HG02678 (cell line): ENCODE results near the gene FDXR.

Experiments
- ATAC-seq: cut with Tn5 transposase; IDR thresholded peaks from one replicate; pipeline ENCODE4 v1.9.1; 2021; ENCODE audit warnings: mild to moderate bottlenecking, moderate library complexity; ENCODE audit not compliant: unreplicated experiment

The FDXR gene

DNA sequence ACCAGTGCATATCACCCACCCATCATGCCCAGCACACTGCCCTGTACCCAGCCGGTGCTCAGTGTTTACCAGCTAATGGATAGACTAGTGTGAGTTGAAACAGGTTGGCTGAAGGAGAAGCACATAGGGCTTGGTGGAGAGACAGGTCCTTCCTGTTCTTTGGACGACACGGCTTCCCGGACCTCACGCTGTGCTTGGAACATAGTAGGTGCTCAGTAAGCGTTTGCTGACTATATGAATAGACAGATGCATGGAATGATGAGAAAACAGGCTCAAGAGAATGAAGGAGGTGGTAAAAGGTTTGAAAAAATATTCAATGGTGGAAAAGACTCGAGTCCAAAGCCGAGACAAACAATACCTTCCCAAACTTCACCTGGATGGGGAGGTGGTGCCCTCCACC lies 27.4 kb upstream of the FDXR start:
- ATAC-seq, result no peak

DNA sequence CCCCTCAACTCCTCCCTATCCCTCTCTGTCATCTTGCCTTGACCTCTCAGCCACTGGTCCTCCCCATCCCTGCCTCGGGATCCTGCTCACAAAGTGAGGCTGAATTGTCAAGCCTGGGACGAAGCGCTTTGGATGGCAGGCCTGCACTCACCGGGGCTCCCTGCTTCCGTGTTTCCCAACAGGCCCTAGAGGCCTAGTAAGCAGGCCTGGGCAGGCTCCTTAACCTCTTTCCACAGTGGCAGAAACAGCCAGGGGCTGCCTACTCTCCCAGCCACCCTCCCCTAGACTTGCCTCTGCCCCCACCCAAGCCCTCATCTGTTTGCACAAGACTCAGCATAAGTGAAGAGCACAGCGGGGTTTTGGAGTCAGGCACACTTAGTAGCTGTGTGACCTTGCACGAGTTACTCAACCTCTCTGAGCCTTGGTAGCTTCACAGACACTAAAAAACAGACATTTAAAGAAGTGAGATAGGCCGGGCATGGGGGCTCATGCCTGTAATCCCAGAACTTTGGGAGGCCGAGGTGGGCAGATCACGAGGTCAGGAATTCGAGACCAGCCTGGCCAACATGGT lies 25.7 kb upstream of the FDXR start:
- no peak for ATAC-seq

DNA sequence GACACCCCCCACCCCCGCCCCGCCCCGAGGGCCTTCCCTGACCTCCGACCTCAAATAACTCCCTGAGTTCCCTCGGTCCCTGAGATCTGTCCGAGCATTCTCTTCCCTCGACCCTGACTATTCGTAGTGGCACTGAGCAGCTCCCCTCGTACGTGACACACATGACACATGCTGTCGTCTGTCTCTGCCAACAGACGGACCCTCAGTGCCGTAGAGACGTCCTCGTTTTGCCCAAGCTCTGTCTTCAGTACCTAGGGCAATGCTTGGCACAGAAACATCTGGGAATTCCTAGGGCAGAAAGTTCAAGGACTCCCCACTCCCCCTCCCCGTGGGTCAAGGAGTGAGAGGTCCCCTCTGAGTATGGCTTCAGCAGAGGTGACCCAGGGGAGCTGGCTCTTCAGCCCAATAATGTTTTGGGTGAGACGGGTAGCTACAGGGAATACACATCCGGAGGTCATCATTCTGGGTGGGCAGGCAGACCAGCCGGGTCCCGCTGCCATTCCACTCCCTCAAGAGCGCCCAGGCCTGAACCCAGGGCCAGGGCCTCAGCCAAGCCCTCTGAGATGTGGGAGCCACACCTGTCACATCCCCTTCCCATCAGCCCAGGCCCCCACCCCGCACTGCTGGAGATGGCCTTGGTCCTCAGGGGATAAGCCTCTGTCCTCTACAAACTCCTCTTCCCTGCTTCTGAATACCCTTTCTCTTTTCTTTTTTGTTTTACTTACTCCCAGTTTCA lies 21.3 kb upstream of the FDXR start:
- ATAC-seq, result no peak

DNA sequence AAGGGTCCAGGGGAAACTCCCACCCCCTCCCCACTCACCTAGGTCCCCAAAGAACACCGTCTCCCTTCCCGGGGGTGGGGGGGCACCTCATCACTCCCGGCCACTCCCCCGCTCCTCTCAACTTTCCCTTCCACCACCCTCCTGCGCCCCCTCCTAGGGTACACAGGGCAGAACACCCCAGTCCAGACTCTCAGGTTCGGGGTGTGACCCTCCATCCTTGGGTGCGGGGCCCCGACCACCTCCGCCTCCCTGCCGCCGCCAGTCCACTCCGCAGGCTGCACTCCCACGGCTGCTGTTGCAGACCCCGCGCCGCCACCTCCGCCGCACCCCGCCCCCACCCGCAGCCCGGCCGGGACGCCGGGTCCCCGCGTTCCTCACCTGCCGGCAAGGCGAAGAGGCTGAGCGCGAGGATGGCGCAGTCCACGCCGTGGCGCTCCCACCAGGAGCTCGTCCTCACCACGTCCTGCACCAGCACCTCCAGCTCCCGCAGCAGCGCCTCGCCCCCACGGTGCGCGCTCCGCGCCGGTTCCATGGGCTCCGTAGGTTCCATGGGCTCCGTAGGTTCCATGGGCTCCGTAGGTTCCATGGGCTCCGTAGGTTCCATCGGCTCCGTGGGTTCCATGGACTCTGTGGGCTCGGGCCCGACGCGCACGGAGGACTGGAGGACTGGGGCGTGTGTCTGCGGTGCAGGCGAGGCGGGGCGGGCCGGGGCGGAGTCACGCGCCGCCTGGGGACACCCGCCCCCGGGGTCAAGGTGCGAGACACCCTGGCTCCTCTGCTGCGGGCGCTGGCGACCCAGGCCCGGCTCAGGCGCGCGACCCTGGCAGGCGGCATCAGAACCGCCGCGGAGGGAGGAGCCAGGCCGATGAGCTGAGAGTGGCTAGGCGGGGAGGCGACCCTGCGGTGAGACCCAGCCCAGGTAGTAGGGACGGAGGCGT lies 20.4 kb upstream of the FDXR start, which contains the start of gene FADS6:
FADS6 (minus strand) TSS at position 660 of the 938 bp plus-strand sequence; CDS start at position 622, 38 bp downstream.
- ATAC-seq, result no peak

DNA sequence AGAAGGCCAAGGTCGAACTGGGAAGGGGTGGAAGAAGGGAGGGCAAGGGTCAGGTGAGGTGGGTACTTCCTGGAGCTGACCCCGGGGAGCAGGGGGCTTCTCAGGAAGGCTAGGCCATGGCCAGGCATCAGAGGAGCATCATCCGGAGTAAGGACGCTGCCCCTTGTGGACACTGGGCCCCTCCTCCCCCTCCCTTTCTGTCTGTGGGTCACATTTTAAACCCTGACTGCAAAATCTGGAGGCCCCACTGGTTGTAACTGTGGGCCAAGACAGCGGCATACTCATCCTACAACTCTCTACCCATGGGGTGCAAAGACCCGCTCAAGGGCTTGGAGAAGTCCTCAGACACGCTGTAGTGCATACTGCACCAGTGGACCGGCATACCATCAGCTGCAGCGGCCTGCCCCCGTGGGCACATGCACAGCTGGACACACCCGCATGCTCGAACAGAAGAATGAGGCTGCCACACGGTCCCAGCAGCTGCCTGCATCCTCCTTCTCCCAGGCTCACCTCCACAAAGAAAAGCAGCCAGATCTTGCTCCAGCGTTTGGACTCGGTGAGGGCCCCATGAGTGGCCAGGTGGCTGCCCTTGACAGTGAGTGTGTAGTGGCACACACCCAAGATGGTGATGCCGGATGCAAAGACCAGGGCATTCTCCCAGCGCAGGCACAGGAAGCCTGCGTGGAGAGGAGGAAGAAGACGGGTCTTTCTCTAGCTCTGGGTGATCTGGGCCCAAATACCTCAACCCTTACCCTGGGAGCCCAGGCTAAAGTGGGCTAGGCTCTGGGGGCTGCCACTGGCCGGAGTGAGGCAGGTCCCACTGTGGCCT lies 19.4 kb upstream of the FDXR start:
- ATAC-seq, result no peak

DNA sequence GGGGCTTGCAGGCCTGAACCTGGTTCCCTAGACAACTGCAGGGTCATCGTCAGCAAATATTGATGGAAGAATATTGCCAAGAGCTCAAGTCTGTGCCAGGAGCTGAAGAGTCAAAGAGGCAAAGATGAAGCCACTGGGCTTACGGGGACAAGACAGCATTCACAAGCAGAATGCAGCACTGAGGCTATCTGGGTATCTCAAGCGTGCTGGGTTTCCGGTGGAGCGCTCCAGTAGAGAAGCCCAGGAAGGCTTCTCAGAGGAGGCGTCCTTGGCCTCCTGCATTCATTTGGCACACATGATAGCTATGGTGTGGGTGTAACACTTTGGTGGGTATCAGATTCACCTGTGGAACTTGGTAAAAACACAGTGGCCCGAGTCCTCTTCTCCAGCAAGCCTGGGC lies 17.8 kb upstream of the FDXR start:
- ATAC-seq, result no peak

DNA sequence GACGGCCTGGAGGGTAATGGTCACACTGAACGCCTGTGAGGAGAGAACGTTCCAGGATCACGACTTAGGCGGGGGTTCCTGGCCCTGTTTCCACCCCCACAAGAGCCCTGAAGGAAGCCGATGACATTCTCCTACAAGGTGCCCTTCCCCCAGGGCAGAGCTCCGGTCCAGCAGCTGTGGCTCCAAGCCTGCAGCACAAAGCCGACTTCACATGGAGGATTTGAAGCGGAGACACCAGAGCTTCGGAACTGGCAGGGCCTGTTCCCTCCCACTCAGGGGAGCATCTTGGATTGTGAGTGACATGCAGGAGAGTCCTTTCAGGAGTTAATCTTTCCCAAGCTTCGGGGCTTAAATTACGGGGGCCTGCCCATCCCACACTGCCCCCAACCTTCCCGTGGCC lies 15.7 kb upstream of the FDXR start:
- no peak for ATAC-seq

DNA sequence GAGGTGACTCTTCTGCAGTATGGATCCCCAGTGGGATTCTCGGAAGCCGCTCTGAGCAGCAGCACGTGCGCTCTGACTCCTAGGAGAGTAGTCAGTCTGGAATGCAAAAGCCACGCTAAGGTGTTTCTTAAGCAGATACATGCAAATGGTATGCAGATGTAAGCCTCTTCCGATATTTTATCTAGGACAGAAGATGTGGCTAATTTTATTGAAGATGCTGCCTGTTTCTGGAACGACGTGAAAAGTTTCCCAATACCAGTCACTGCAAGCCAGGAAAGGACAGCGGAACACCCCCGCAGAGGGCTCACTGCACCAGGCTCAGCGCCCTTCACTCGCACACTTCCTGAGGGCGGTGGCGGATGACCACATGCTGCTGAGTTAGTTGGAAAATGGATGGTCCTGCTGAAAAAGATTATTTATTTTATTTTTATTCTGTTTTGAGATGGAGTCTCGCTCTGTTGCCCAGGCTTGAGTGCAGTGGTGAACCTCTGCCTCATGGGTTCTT lies 10.5 kb upstream of the FDXR start:
- no peak for ATAC-seq

DNA sequence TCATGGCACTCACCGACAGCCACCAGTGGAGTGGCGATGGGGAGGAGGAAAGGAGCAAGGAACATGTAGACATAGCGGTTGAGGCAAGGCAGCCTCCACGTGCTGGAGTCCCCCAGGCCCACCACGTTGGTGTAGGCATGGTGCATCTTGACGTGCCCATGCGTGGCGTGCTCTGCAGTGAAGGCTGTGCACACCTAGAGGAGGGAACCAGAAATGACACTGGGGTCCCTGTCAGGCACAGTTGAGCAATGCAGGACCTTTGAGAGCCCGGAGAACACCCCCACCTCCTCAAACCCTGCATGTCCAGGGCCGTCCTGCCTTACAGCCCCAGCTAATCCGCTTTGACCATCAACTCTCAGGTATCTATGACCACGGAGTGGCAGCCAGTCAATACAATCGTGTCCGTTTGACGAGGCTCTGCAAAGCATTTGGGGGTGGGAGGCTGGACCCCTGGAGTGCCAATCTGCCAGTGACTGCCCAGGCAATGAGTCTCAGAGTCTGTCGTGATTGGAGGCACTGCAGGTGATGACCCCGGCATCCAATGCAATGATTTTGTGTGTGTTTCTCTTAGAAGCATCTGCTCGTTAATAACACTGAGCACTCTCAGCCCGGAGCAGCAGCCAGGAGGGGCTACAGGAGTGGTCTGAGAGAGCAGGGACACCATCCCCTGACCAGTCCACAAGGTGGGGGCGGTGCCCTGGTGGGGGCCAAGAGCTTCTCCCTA lies 9.9 kb upstream of the FDXR start:
- ATAC-seq, result no peak

DNA sequence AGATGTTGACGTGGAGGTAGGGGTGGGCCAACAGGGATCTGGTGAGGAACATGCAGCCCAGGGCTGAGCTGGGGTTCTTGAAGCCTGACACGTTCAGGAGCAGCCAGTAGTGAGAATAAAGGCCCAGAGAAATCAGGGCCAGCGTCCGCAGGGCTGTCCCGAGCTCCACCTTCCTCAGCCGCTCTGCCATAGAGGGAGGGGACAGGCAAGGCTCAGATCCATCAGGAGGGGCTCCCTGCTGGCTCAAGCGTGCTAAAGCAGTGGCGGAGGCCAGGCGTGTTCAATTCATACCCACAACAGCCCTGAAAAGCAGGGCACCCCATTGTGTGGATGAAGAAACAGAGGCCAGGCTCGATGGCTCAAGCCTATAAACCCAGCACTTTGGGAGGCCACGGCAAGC lies 8.3 kb upstream of the FDXR start:
- no peak for ATAC-seq

DNA sequence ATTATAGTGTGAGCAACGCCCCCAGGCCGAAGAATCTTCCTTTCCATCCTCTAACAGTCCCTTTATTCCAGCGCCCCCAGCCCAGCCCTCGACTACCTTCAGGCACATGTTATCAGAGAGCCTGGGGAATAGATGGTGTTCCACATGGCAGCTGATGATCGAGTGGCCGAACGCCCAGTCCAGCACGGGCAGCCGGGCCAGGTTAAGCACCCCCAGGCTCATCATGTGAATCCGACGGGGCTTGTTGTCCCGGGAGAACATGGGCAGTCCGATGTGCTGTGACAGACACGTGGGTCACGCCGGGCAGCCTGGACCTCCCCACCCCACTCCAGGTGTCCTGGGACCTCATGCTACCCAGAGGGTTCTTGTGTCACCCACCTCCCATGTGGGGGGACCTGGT lies 6.5 kb upstream of the FDXR start:
- no peak for ATAC-seq

DNA sequence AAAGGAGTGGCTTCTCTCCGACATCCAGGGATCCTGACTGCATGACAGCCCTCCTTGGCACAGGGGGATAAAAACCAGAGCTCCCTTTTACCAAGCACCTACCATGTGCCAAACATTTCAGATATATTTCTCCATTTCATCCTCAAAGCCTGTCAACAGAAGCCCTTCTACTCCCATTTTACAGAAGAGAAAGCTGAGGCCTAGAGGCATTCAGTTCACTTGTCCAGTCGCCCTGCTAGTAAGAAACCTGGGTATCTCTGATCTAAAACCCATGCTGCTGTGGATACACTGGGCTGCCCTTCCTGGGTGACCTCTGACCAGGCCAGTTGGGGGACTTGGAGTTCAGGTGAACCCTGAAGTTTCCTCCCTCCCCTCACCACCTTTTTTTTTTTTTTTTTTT lies 5.9 kb upstream of the FDXR start:
- ATAC-seq, result no peak

DNA sequence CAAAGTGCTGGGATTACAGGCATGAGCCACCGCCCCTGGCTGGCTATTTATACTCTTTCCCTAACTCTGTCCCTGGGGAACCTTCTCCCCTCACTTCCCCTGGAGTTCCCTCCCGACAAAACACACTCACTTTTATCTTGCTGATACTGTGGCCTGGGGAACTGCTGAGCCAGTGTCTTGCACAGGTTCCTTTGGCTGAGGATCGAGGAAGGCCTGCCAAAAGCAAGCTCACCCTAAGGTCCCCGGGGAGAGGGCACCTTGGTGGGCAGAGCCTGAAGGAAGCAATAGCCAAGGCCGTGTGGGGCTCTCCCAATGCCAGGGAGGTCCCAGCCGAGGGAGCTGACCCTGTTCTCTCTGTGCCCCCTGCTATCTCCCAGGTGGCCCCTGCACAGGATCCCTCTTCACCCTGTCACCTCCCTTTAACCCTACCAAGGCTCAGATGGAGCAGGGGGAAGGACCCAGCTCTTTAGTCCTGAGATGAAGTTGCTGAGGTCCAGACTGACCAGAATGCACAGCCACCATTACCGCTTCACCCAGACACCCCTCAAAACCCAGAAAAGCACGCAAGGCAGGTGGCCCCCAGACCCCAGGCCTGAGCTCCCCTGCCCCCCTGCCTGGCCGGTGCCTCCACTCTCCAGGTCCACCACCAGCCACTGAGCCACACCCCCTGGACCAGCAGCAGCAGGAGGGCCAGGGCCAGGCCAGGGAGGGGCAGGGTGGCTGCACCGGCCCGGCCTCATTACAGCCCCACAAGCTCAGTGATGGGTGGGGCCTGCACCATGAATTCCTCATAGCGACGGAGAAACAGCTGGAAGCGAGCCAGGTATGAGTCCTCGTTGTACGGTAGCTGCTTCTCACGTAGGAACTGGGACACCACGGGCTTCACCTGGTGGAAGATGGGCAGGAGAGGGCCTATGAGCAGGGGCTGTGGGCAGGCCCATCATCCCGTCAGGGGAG lies 5.1 kb upstream of the FDXR start:
- no peak for ATAC-seq

DNA sequence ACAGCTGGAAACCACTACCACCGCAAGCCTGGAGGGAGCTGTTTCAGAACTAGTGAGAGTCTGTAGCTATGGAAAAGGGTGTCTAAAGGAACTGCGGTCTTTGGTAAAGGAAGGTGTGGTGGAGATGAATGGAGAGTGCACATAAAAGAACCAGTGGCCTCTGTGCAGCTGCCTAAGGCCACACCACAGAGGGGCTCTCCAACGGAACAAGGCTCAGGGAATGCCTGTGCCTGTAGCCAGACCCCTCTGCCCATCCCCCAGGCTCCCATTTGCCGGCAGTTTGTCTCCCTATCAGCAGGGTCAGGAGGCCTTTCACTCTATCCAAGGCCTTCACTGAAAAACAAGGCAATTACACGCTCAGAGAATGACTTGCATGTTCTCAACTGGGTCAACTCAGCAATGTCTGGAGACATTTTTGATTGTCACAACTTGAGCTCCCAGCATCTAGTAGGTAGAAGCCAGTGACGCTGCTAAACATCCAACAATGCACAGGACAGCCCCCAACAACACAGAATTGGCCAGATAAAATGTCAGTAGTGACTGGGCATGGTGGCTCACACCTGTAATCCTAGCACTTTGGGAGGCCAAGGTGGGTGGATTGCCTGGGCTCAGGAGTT lies 3.3 kb upstream of the FDXR start:
- no peak for ATAC-seq

DNA sequence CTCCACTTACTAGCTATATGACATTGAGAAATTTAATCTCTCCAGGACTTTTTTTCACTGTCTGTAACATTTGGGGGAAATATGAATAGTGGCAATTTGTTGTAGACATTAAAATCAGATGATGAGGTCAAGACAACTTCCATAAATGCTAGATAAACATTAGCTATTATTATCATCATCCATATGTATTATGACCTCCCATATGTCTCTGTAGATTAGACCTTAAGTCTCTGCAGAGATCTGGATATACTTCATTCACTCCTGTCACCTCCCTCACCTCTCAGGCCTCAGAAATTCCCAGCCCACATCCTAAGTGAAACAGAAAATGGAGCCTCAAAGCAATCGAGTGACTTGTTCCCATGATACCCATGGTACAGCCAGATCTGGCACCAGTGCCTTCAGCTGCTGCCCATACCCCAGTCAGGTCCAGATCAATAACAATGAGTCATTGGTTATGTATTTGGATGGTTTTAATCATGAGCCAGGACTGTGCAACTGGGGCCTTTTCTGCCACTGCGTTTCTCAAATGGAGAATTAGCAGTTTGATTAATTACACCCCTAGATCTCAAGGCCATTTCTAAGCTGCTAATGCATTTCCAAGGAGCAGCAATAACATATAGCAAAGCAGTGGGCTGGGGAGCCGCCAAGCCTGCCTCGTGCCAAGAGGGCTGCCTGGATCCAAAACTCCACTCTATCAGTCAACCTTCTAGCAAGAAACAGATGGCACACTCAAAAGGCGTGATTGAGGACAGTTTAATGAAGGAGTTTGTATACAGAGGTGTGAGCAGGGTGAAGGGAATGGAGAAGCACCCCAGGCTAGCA lies 2.6 kb upstream of the FDXR start:
- ATAC-seq, result no peak

DNA sequence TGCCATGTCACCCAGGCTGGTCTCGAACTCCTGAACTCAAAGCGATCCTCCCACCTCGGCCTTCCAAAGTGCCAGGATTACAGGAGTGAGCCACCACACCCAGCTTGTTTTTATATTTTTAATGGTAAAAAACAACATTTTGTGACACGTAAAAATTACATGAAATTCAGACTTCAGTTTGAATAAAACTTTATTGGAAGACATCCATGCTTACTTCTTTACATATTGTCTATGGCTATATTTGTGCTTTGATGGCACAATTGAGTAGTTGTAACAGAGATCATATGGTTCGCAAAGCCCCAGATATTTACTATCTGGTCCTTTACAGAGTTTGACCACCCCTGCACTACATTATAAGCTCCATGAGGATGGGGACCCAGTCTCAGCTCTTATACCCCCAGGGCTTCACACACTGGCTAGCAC lies 1.8 kb upstream of the FDXR start:
- ATAC-seq, result no peak

DNA sequence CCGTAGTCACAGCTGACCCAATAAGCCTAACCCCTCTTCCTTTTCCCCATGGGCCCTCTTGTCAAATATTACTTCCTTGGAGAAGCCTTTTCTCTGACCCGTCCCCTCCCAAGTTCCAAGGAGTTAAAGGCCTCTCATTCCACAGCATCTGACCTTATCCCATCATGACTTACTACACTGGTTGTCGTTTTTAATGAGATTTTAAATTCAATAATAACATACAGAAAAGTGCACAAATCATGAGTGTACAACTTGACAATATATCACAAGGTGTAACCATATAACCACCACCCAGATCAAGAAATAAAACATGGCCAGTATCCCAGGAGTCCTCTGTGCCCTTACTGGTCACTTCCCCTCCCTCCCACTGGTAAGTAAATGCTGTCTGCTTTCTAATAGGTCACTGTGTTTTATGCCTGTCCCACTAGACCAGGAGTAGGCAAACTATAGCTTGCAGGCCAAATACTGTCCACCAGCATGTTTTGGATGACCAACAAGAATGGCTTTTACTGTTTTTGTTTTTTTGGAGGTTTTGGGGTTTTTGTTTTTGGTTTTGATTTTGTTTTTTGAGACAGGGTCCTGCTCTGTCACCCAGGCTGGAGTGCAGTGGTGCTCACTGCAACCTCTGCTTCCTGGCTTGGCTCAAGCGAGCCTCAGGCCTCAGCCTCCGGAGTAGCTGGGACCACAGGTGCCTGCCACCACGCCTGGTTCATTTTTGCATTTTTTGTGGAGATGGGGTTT lies 1.2 kb upstream of the FDXR start:
- ATAC-seq, result no peak
